NCI-H460 (cell line): ENCODE data around the gene CCDC85C. TPM values are rescaled to one million over a fixed set of nuclear protein-coding genes. Genes with fewer than 3 reads are reported as not detected.
"Not testable (repeated sequence)": the region's sequence is repeated elsewhere in the genome, so short reads cannot be mapped to it uniquely, and the experiment has no call there.

Experiments
- DNase-seq: peaks from one replicate; pipeline ENCODE4 v3.0.0-alpha.2; 2016; ENCODE audit warnings: low read depth; ENCODE audit errors: extremely low read depth
- polyA plus RNA-seq: library from polyadenylated mRNA; depleted of rRNA; stranded (reverse); fragments of >200 nt; gene quantifications from 2 replicates; pipeline ENCODE4 v1.2.3, GENCODE V29; 2014; cell fraction: nucleus; rRNA removed
- total RNA-seq: library from RNA; depleted of rRNA; stranded (reverse); fragments of >200 nt; shearing (Covaris generic); gene quantifications from 2 replicates; pipeline ENCODE4 v1.2.3, GENCODE V29; 2014; rRNA removed

CCDC85C gene
- total RNA-seq, result 7.2 and 9.2 TPM in 2 replicates
- 8.7 TPM in 2 replicates for polyA plus RNA-seq

DNA sequence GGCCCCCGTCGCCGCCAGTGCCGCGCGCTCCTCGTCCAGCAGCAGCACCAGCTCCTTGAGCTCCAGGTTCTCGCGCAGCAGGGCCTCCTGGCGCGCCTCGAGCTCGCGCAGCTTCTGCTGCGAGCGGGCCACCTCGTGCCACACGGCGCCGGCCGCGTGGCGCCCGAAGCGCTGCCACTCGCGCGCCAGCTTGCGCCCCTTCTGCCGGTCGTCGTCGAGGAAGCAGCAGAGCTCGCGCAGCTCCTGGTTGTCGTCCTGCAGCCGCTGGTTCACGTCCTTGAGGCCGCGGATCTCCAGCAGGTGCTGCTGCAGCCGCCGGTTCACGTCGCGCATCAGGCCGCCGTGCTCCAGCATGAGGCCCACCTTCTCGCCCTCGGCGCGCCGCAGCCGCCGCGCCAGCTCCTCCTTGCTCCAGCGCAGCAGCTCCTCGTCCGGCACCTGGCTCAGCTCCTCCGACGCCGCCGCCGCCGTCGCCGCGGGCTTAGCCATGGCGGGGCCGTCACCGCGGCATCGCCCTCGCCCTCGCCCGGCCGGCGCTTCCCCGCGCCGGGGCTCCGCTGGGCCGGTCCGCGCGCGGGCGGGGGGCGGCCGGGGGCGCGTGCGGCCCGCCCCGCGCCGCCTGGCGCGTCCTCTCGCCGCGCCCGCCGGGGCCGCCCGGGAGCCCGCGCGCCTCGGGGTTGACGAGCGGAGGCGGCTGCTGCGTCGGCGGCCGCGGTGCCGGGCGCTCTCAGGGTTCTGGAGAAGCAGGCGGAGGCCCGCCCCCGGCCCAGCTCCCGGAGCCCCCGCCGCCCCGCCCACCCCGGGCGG lies at the start of gene CCDC85C:
TSS of gene CCDC85C (minus strand) at position 737 of the 807 bp plus-strand sequence. CDS start at position 489, 248 bp downstream.
- no peak for DNase-seq

GRCh38 chr14:99651953-99652746 lies 48.1 kb upstream of the CCDC85C start:
- no peak for DNase-seq

GRCh38 chr14:99650189-99650588 lies 46.2 kb upstream of the CCDC85C start:
- DNase-seq, result no peak

DNA sequence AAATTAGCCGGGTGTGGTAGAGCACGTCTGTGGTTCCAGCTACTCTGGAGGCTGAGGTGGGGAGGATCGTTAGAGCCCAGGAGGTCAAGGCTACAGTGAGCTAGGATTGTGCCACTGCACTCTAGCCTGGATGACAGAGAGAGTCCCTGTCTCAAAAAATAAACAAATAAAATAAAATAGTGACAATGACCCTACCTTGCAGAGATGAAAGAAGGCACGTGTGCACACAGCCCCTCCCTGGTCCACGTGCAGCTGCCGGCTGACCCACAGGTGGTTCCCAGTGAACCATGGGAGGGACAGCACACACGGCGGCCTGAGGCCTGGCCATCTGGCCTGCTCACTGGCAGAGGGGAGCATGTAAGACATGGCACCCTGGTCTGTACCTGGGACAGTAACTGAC lies 45.6 kb upstream of the CCDC85C start:
- no peak for DNase-seq

- no peak for DNase-seq
These were observed 45.2 kb upstream of the CCDC85C start for GRCh38 chr14:99649219-99649618.

- DNase-seq, result no peak
These were observed 44.2 kb upstream of the CCDC85C start for GRCh38 chr14:99648027-99648784.

GRCh38 chr14:99647411-99647810 lies 43.4 kb upstream of the CCDC85C start:
- no peak for DNase-seq

DNA sequence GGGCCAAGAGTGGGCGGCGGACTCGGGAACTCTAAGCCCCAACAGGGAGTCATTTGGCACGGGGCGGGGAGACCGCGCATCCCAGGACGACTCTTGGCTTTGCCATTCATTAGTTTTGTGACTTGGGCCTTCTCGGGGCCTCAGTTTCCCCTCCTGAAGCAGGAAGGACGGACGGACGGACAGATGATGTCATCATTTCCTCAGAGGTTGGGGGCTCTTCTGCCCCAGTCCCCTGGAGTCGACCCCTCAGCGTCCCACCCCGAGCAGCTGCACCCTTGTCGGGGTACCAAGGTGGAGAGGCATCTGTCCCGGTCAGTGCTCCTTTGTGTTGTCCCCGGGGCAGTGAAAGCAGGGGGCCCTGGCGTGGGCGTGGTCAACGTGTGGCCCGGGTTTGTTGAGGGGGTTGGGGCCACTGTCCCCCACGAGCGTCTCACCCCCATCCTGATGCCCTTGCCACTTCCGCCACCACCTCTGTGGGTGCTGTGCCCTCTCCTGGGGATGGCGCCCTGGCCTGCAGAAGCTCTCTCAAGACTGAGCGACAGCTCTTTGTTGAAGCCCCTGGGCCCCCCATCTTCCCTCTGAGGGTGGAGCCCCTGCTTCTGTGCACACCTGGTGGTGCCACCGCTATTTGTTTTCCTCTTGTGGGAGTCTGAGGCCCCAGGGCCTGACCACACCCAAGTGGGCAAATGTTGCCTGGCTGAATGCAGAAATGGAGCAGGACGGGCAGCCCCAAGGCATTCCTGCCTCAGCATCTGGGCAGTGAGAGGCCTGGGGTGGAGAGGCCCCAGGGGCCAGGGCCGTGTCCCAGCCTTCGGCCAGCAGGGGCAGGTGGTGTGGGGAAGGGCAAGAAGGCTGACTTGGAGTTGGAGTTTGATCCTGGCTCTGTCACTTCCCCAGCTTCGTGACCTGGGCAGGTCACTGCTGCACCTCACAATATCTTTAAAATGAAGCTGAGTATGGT lies 41.8 kb upstream of the CCDC85C start:
- DNase-seq, result no peak

DNA sequence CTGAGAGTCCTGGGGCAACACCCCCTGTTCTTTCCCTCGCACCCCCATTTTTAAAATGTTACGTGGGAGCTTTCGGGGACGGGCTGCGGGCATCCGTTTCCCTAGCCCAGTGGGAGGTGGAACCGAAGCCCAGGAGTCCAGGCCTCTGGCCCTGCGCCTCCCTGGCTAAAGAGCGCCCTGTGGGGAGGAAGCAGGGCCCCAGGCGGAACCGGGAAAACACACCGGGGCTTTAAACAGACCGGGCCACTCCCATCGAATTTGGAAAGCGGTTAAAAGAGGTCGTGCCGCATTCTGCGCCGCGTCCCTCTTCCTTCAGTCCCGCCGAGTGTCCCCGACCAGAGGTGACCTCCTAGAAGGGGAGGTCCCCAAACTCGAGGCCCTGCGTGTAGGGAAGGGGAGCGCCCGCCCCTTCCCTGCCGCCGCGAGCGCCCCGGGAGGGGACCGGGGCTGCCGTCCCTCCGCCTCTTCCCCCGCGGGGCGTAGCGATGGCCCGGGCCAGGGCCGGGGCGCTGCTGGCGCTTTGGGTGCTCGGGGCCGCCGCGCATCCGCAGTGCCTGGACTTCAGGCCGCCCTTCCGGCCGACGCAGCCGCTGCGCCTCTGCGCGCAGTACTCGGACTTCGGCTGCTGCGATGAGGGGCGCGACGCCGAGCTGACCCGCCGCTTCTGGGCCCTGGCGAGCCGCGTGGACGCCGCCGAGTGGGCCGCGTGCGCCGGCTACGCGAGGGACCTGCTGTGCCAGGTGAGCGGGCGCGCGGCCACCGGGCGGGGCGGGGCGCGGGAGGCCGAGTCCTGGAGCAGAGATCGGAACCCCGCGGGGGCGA lies 40.9 kb upstream of the CCDC85C start, which contains the start of gene HHIPL1:
TSS of gene HHIPL1 (plus strand) at position 407 of the 822 bp plus-strand sequence. CDS start at position 486, 79 bp downstream.
- DNase-seq, result no peak

- DNase-seq, result no peak
These were observed 40.1 kb upstream of the CCDC85C start for GRCh38 chr14:99644035-99644587.

DNA sequence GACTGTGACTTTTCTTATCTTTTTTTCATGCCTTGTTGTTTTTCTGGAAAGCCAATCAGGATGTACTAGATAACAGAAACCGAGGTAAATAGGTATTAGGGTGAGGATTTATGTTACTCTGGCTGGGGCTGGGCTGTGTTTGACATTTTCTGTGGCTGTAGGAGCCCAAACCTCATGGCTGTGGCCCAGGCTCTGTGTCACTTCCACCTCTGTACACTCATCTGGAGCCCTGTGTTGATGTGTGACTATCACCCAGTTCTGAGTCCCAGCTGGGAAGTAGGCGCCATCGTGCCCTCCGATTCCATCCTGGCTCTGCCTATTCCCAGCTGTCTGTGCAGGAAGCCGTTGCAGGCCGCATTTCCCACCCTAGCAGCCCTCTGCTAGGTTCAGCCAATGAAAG lies 39.3 kb upstream of the CCDC85C start:
- no peak for DNase-seq

DNA sequence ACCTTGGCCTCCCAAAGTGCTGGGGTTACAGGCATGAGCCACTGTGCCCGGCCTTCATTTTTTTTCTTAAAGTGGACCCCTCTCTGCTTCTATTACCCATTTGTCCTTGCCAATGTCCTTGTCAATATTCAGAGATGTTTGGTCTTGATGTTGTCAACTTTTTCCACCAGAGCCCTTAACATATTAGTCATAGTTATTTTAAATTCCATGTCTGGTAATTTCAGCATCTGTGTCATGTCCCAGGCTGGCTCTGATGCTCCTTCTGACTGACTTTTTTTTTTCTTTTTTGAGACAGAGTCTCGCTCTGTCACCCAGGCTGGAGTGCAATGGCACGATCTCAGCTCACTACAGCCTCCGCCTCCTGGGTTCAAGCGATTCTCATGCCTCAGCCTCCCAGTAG lies 38.8 kb upstream of the CCDC85C start:
- DNase-seq, result not testable (repeated sequence)

DNA sequence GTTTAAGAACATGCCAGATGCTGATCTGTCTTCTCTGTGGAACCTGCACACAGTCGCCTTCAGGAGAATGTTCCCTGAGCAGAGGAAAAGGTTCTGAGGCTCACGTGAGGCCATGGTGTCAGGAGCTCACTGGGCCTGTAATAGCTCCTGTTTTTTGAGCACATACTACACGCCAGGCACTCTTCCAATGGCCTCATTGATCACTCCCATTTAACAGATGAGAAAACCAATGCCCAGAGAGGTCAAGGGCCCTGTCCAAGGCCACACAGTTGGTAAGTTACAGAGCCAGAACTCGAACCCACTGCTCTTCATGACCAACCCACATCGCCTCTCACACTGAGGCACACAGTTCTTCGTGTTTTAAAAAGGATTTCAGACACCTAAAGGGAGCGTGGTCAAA lies 33.6 kb upstream of the CCDC85C start:
- no peak for DNase-seq

DNA sequence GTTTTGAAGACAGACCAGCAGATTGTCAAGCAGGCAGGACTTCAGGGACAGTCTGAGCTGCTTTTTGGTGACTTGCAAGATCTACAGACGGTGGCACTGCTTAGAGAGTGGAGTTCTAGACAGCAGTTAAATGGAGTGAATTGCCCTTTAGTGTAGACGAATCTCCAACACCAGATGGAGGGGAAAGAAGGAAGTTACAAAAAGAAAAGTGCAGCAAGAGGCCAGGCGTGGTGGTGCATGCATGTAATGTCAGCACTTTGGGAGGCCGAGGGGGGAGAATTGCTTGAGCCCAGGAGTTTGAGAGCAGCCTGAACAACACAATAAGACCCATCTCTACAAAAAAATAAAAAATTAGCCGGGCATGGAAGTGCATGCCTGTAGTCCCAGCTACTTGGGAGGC lies 32.5 kb upstream of the CCDC85C start:
- no peak for DNase-seq

GRCh38 chr14:99635116-99635515 lies 31.1 kb upstream of the CCDC85C start:
- no peak for DNase-seq

DNA sequence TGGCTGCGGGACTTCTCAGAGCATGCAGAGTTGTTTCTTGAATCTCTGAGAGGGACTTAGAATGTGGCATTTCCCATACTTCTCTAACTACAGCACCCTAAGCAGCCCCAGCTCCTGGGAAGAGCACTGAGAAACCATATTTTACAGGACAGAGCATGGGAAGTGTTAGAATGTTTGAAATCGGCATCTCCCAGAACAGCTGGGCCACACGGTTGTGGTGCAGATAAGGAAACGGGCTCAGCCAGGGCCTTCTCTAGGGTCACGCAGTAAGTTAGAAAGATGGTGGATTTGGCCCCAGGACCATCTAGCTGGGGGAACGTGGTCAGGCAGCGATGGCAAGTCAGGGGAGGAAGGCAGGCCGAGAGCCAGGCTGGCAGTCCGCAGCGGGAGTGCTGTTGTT lies 30.4 kb upstream of the CCDC85C start:
- DNase-seq, result no peak

GRCh38 chr14:99633918-99634317 lies 29.9 kb upstream of the CCDC85C start:
- no peak for DNase-seq

DNA sequence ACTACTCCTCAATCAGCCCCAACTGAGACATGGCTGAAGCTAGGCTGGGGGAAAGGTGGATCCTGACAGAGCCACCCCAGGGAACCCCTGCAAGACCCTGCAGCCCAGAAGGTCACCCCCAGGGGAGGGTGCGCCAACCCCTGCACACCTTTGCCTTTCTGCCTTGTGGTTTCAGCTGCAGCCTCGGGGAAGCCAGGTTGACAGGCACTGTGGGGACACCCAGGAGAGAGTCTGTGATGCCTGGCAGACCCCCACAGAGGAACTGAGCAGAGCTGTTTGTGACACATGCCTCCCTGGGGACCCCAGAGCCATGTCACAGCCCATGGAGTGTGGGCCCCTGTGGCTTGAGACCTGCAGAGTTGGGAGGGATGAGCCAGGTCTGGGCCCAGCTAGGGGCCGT lies 29.1 kb upstream of the CCDC85C start:
- no peak for DNase-seq
